H9 (cell line): ENCODE results near the gene CKLF. TPM values are rescaled to one million over a fixed set of nuclear protein-coding genes. Genes with fewer than 3 reads are reported as not detected.

Experiments used
- DNase-seq: peaks from one replicate; pipeline ENCODE4 v3.0.0-alpha.2; 2017
- H2AFZ ChIP-seq: one replicate; pipeline ENCODE4 v1.6.1; 2013; ENCODE audit warnings: mild to moderate bottlenecking, low read length, control low read depth, moderate library complexity
- H2AK5ac ChIP-seq: 2 replicates; pipeline ENCODE4 v1.6.1; 2013; ENCODE audit warnings: low read length, control low read depth, mixed read lengths; ENCODE audit not compliant: insufficient read length
- H2BK120ac ChIP-seq: one replicate; pipeline ENCODE4 v1.6.1; 2013; ENCODE audit warnings: low read depth, mild to moderate bottlenecking, low read length, control low read depth, inconsistent platforms; ENCODE audit not compliant: poor library complexity, severe bottlenecking
- H2BK12ac ChIP-seq: 2 replicates; pipeline ENCODE4 v1.6.1; 2013; ENCODE audit warnings: low read length, control low read depth, mixed read lengths, low read depth; ENCODE audit not compliant: insufficient read length
- H2BK15ac ChIP-seq: 2 replicates; pipeline ENCODE4 v1.6.1; 2013; ENCODE audit warnings: low read depth, low read length, control low read depth
- H2BK20ac ChIP-seq: one replicate; pipeline ENCODE4 v1.6.1; 2013; ENCODE audit warnings: low read depth, mild to moderate bottlenecking, low read length, control low read depth, inconsistent platforms; ENCODE audit not compliant: poor library complexity, severe bottlenecking
- H2BK5ac ChIP-seq: 2 replicates; pipeline ENCODE4 v1.6.1; 2013; ENCODE audit warnings: low read length, control low read depth, mixed read lengths; ENCODE audit not compliant: insufficient read length
- H3K14ac ChIP-seq: 2 replicates; pipeline ENCODE4 v1.6.1; 2013; ENCODE audit warnings: low read length, control low read depth; ENCODE audit not compliant: insufficient read depth
- H3K18ac ChIP-seq: 2 replicates; pipeline ENCODE4 v1.6.1; 2013; ENCODE audit warnings: low read depth, mild to moderate bottlenecking, mixed read lengths, low read length, control low read depth; ENCODE audit not compliant: insufficient read length
- H3K23ac ChIP-seq: 2 replicates; pipeline ENCODE4 v1.6.1; 2013; ENCODE audit warnings: low read length, control low read depth, mixed read lengths, low read depth; ENCODE audit not compliant: insufficient read length
- H3K23me2 ChIP-seq: 2 replicates; pipeline ENCODE4 v1.6.1; 2013; ENCODE audit warnings: low read depth, mild to moderate bottlenecking, mixed read lengths, low read length, control low read depth; ENCODE audit not compliant: insufficient read length, poor library complexity, severe bottlenecking
- H3K27ac ChIP-seq: 2 replicates; pipeline ENCODE4 v1.5.1; 2013; ENCODE audit warnings: low read length, control low read depth, mixed read lengths, low read depth; ENCODE audit not compliant: insufficient read length
- H3K27me3 ChIP-seq: 2 replicates; pipeline ENCODE4 v1.6.1; 2013; ENCODE audit warnings: low read length, control low read depth, inconsistent platforms; ENCODE audit not compliant: insufficient read depth
- H3K4ac ChIP-seq: 2 replicates; pipeline ENCODE4 v1.6.1; 2013; ENCODE audit warnings: low read depth, mild to moderate bottlenecking, control low read depth, inconsistent platforms, low read length, moderate library complexity
- H3K4me1 ChIP-seq: 2 replicates; pipeline ENCODE4 v1.6.1; 2013; ENCODE audit warnings: low read length, control low read depth, inconsistent platforms; ENCODE audit not compliant: insufficient read depth
- H3K4me2 ChIP-seq: 2 replicates; pipeline ENCODE4 v1.6.1; 2013; ENCODE audit warnings: low read length, control low read depth, mixed read lengths; ENCODE audit not compliant: insufficient read length, insufficient read depth
- H3K56ac ChIP-seq: 2 replicates; pipeline ENCODE4 v1.6.1; 2013; ENCODE audit warnings: low read depth, mild to moderate bottlenecking, mixed read lengths, low read length, control low read depth; ENCODE audit not compliant: insufficient read length
- H3K79me1 ChIP-seq: 2 replicates; pipeline ENCODE4 v1.6.1; 2013; ENCODE audit warnings: low read depth, mild to moderate bottlenecking, moderate library complexity, low read length, control low read depth, inconsistent platforms; ENCODE audit not compliant: insufficient read depth, poor library complexity, severe bottlenecking
- H3K79me2 ChIP-seq: 2 replicates; pipeline ENCODE4 v1.6.1; 2013; ENCODE audit warnings: low read length, control low read depth, inconsistent platforms; ENCODE audit not compliant: insufficient read depth
- H3K9ac ChIP-seq: 2 replicates; pipeline ENCODE4 v1.6.1; 2013; ENCODE audit warnings: low read length, control low read depth, mixed read lengths; ENCODE audit not compliant: insufficient read length; ENCODE audit errors: extremely low read depth
- H3K9me3 ChIP-seq: one replicate; pipeline ENCODE4 v1.6.1; 2013; ENCODE audit warnings: low read depth, low read length, inconsistent platforms; ENCODE audit not compliant: control insufficient read depth
- H3T11ph ChIP-seq: one replicate; pipeline ENCODE4 v1.6.1; 2013; ENCODE audit warnings: mild to moderate bottlenecking, low read length, control low read depth, inconsistent platforms
- H4K20me1 ChIP-seq: one replicate; pipeline ENCODE4 v1.6.1; 2013; ENCODE audit not compliant: control insufficient read depth, insufficient read length, insufficient read depth
- H4K5ac ChIP-seq: 2 replicates; pipeline ENCODE4 v1.6.1; 2013; ENCODE audit warnings: low read depth, mild to moderate bottlenecking, mixed read lengths, low read length, control low read depth; ENCODE audit not compliant: insufficient read length
- H4K8ac ChIP-seq: replicated peaks from 2 replicates; pipeline ENCODE4 v1.6.1; 2013; ENCODE audit warnings: low read length, control low read depth, mixed read lengths, low read depth; ENCODE audit not compliant: insufficient read length
- H4K91ac ChIP-seq: 2 replicates; pipeline ENCODE4 v1.6.1; 2013; ENCODE audit warnings: low read depth, mild to moderate bottlenecking, moderate library complexity, mixed read lengths, low read length, control low read depth; ENCODE audit not compliant: insufficient read length
- H3K27ac Mint-ChIP-seq, 3 experiments: 2 replicates in 2 of 3; 3 replicates in 1 of 3; pipeline ENCODE4 v1.8.0; 2020 to 2021; ENCODE audit warnings: mixed read lengths in 3 of 3, mild to moderate bottlenecking in 1 of 3, moderate library complexity in 1 of 3
- H3K27me3 Mint-ChIP-seq: 2 replicates; pipeline ENCODE4 v1.8.0; 2021; ENCODE audit warnings: low read depth, mild to moderate bottlenecking, moderate library complexity, mixed read lengths
- H3K36me3 Mint-ChIP-seq, 3 experiments: 2 replicates in 2 of 3; 3 replicates in 1 of 3; pipeline ENCODE4 v1.8.0; 2020 to 2021; ENCODE audit warnings: low read depth in 3 of 3, mixed read lengths in 3 of 3; ENCODE audit not compliant: insufficient read depth in 1 of 3
- H3K4me1 Mint-ChIP-seq, 2 experiments: 2 replicates each; pipeline ENCODE4 v1.8.0; 2020; ENCODE audit warnings: mixed read lengths in 2 of 2
- H3K4me3 Mint-ChIP-seq, 2 experiments: 2 replicates in 1 of 2; 3 replicates in 1 of 2; pipeline ENCODE4 v1.8.0; 2020 to 2021; ENCODE audit warnings: mild to moderate bottlenecking in 2 of 2, mixed read lengths in 2 of 2, moderate library complexity in 1 of 2
- H3K9me3 Mint-ChIP-seq, 2 experiments: 2 replicates in 1 of 2; 3 replicates in 1 of 2; pipeline ENCODE4 v1.8.0; 2020; ENCODE audit warnings: mild to moderate bottlenecking in 2 of 2, mixed read lengths in 2 of 2, moderate library complexity in 1 of 2
- WGBS: extraction: QIAGEN DNeasy Blood & Tissue Kit; methylation state at CpG from one replicate; pipeline ENCODE4 v1.1.7; 2013; ENCODE audit warnings: missing lambda C conversion rate, low lambda C conversion rate, mixed read lengths; ENCODE audit not compliant: insufficient read length; ENCODE audit errors: extremely low coverage; 5-methylcytosine and 5-hydroxymethylcytosine counted together
- total RNA-seq: library from RNA; stranded (reverse); gene quantifications from 2 replicates; pipeline ENCODE4 v1.2.1, GENCODE V29; 2021
- TF ChIP-seq, protein P1 (sequence below): fragments of 200-600 bp; sonication (generic); conservative IDR thresholded peaks from 3 replicates; pipeline ENCODE4 v1.8.0; 2021; ENCODE audit warnings: antibody characterized with exemption, mild to moderate bottlenecking

The CKLF gene
- total RNA-seq, 1 experiment from 2014 or later: 23.1 TPM

DNA sequence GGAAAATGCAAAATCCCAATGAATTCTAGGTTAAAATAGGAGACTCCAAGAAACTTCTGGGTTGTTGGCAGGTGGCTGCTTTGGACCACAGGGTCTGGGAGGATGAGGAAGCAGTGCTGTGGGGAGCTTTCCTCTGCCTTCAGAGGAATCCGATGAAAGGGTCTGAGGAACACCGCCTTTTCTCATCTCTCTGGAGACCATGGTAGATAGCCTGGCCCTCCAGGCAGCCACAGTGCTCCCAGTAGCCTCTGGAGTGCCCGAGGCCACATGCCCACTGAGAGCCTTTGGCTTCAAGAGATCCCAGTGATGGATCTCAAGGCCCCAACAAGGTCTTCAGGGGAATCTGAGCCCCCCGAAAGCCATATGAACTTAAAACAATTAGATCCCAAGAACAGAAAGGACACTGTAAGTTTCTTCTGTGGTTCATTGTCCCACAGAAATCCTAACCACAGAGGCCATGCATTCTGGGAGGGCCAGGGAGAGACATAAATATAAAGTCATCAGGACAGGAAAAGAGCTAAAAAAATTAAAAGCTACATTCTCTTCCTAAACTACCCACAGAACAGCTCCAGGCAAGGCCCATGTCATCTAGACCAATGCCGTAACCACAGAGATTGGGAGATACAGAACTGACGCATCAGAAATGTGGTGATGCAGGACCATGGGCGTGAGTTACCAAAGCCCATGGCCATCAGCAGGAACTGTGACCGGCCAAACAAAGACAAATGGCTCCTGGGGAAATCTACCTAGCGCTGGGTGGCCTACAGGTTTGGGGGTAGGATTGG, 26.8 kb upstream of the CKLF start:
- H3K79me2 ChIP-seq: no peaks in the 10 kb centered on the region
- peaks cover 0 to 6% (median 0%) of the 10 kb centered on the region in 3 experiments; a peak in 4 of 7 replicates for H3K36me3 Mint-ChIP-seq

More for the DNA sequence above, 26.8 kb upstream of the CKLF start:
- Mint-ChIP-seq H3K9me3 (no peaks in the 10 kb centered on the region), H3K27ac (no peak overlapping the region), H3K4me1 (no peaks in the 10 kb centered on the region), H3K4me3 (no peak overlapping the region), H3K27me3 (peaks cover 2% of the 10 kb centered on the region; the same call in 1 of the 2 replicates)
- Histone ChIP-seq H2BK15ac (no peak overlapping the region), H2BK20ac (no peak overlapping the region), H4K5ac (no peak overlapping the region), H3K4me1 (no peaks in the 10 kb centered on the region), H4K91ac (no peak overlapping the region), H2BK5ac (no peak overlapping the region), H3K14ac (no peak overlapping the region), H2AK5ac (no peak overlapping the region), H4K8ac (no peak overlapping the region), H4K20me1 (no peaks in the 10 kb centered on the region), H2BK120ac (no peak overlapping the region), H3K79me1 (no peaks in the 10 kb centered on the region), H3K18ac (no peak overlapping the region), H3K27ac (no peak overlapping the region), H2AFZ (no peak overlapping the region), H2BK12ac (no peak overlapping the region), H3K9me3 (no peaks in the 10 kb centered on the region), H3K23me2 (no peaks in the 10 kb centered on the region), H3K4ac (no peak overlapping the region), H3K4me2 (no peak overlapping the region), H3K56ac (no peak overlapping the region), H3K9ac (no peak overlapping the region), H3T11ph (no peak overlapping the region), H3K23ac (no peak overlapping the region), H3K27me3 (no peaks in the 10 kb centered on the region)
- WGBS: no CpG with 5 or more reads among the region's 9 CpGs
- TF ChIP-seq, protein P1, sequence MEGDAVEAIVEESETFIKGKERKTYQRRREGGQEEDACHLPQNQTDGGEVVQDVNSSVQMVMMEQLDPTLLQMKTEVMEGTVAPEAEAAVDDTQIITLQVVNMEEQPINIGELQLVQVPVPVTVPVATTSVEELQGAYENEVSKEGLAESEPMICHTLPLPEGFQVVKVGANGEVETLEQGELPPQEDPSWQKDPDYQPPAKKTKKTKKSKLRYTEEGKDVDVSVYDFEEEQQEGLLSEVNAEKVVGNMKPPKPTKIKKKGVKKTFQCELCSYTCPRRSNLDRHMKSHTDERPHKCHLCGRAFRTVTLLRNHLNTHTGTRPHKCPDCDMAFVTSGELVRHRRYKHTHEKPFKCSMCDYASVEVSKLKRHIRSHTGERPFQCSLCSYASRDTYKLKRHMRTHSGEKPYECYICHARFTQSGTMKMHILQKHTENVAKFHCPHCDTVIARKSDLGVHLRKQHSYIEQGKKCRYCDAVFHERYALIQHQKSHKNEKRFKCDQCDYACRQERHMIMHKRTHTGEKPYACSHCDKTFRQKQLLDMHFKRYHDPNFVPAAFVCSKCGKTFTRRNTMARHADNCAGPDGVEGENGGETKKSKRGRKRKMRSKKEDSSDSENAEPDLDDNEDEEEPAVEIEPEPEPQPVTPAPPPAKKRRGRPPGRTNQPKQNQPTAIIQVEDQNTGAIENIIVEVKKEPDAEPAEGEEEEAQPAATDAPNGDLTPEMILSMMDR: no peak
- DNase-seq: no peak
